Astrocyte of the cerebellum (primary cell): Measurements from ENCODE around the gene TMEM50A.
"Not testable (repeated sequence)": the region's sequence is repeated elsewhere in the genome, so short reads cannot be mapped to it uniquely, and the experiment has no call there.

ENCODE experiments used
- DNase-seq: peaks from one replicate; pipeline ENCODE4 v3.0.0-alpha.2; 2011; ENCODE audit warnings: low read depth
- H3K4me3 ChIP-seq: 2 replicates; pipeline ENCODE4 v1.5.1; 2011; ENCODE audit warnings: mild to moderate bottlenecking, low read depth, low read length, moderate library complexity
- in situ Hi-C: cut with HindIII; loops from 2 replicates; pipeline ENCODE4 v1.10.0; 2017; ENCODE audit warnings: low sequenced_read_pairs
- TF ChIP-seq, protein P1 (sequence below): IDR thresholded peaks from 2 replicates; pipeline ENCODE4 v1.5.1; 2012; ENCODE audit warnings: low read length, low read depth, moderate library complexity, mild to moderate bottlenecking; ENCODE audit errors: missing control alignments

TMEM50A gene

DNA sequence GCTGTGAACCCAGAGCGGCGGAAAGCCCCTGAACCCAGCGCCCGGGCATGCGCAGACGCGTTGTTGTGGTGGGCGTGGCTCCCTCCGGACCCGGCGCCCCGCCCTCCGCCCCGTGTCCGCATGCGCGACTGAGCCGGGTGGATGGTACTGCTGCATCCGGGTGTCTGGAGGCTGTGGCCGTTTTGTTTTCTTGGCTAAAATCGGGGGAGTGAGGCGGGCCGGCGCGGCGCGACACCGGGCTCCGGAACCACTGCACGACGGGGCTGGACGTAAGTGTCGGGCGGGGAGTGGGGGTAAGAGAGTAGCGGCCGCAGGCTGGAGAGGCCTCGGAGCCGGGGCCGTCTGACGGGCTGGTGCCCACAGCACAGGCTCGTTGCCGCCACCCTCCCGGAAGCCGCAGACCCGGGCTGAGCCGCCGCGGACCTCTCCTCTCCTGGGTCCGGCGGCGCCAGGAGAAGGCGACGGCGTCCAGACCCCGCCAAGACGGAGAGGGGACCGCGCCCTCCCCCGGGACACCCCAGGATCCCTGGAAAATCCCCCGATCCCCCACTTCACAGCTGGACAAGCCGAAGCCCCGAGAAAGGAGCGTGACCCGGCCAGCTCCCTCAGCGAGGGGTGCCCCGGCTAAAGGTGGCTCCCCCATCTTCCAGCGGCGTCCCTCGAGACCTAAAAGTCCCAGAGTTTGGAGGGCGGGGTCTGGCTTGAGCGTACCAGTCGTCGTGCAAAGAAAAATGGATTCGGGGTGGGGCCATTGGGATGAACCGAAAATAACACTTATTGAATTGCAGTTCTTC lies at the start of gene TMEM50A:
TSS of gene TMEM50A (plus strand) at position 147 of the 794 bp plus-strand sequence. CDS start 2,153 bp downstream, outside the sequence.
- TF ChIP-seq, protein P1, sequence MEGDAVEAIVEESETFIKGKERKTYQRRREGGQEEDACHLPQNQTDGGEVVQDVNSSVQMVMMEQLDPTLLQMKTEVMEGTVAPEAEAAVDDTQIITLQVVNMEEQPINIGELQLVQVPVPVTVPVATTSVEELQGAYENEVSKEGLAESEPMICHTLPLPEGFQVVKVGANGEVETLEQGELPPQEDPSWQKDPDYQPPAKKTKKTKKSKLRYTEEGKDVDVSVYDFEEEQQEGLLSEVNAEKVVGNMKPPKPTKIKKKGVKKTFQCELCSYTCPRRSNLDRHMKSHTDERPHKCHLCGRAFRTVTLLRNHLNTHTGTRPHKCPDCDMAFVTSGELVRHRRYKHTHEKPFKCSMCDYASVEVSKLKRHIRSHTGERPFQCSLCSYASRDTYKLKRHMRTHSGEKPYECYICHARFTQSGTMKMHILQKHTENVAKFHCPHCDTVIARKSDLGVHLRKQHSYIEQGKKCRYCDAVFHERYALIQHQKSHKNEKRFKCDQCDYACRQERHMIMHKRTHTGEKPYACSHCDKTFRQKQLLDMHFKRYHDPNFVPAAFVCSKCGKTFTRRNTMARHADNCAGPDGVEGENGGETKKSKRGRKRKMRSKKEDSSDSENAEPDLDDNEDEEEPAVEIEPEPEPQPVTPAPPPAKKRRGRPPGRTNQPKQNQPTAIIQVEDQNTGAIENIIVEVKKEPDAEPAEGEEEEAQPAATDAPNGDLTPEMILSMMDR, result no peak
- peak within 1 kb of the TSS; percentile 100 for H3K4me3 ChIP-seq
- in situ Hi-C loops, result no loop called here
- peak; percentile 50 for DNase-seq

DNA sequence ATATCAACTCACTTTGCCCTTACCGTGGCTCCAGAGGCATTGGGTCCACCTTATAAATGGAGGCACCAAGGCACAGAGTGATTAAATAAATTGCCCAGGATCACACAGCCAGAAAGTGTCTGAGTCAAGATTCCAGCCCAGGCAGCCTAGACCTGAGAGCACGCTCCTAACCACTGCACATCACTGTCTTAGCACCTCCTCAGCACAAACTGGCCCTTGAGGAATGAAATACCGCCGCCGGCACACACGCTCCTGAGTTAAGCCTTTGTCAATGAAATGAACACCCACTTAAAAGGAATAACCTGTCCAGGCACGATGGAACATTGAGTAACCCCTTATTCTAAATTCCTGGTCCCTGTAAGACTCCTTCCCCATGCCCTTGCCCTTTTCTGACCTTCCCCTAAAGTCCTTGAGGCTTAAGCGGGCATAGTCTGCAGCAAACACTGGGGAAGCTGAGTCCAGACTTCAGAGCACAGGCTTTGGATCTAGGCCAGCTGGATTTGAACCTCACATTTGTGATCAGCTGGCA lies 49.5 kb upstream of the TMEM50A start:
- DNase-seq, in situ Hi-C loops: not testable (repeated sequence)

DNA sequence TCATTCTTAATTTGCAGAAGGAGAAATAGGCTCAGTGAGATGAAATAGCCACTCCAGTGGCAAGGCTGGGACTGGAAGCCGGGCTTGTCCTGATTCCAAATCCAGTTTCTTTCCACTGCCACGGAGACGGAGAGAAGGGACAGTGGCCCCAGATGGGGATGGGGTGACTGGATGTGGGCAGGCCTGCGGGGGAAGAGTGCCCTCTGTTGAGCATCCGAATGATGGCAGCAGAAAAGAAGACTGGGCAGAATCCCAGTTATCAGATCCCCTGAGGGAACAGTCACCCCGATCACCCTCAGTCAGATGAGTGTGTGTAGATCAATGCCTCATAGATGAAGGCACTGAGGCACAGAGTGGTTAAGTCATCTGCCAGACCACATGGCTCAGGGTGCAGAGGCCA lies 48.1 kb upstream of the TMEM50A start:
- TF ChIP-seq, protein P1, result peak; percentile 18
- in situ Hi-C loops, H3K4me3 ChIP-seq, DNase-seq: not testable (repeated sequence)

More for the DNA sequence above, 49.5 kb upstream of the TMEM50A start:
- H3K4me3 ChIP-seq, result not testable (repeated sequence)

GRCh38 chr1:25293426-25293825 lies 44.7 kb upstream of the TMEM50A start:
- DNase-seq, in situ Hi-C loops, H3K4me3 ChIP-seq: not testable (repeated sequence)

DNA sequence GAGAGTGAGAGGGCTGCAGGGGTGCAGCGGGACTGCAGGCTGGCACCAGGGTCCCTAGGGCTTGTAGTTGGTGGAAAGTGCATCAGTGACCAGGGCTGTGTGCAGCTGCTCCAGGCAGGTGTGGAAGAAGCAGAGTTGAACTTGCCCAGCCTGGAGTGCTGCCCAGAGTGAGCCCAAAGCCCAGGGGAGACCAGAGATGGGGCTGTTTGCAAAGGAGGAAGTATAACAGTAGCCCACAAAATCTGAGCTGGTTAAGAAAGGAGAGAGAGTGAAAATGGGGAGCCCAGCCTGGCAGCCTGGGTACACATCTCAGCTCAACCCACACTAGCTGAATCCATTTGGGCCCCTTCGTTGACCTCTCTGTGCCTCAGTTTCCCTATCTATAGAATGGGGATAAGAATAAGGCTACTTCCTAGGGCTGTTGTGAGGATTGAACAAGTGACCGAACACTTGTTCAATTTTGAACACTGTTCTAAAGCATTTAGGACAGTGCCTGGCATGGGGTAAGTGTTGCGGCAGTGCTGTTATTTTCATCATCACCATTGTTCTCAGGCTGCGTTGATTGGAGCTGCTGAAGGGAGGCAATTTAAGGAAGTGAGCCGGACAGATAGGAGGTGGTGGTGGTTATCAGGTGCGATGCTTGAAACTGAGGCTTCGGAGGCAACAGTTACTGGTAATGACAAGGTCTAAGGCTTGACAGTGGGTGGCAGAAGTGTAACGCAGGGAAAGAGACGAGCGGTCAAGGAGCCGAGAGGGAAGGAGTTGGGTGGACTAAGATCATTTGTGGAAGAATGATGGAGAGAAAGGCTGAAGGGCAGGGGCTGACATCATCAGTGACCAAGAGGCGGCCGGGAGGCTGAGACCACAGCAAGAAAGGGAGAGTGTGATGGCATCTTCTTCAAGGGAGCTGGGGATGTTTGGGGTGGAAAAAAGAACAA lies 43.0 kb upstream of the TMEM50A start:
- H3K4me3 ChIP-seq, DNase-seq, in situ Hi-C loops: not testable (repeated sequence)

DNA sequence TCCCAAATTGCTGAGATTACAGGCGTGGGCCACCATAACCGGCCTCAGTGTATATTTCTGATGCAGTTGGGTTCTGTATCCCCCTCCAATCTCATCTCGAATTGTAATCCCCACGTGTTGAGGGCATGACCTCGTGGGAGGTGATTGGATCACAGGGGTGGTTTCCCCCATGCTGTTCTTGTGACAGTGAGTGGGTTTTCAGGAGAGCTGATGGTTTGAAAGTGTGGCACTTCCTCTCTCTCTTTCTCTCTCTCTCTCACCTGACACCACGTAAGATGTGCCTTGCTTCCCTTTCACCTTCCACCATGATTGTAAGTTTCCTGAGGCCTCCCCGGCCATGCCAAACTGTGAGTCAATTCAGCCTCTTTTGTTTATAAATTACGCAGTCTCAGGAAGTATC lies 41.6 kb upstream of the TMEM50A start:
- in situ Hi-C loops, DNase-seq, H3K4me3 ChIP-seq: not testable (repeated sequence)

DNA sequence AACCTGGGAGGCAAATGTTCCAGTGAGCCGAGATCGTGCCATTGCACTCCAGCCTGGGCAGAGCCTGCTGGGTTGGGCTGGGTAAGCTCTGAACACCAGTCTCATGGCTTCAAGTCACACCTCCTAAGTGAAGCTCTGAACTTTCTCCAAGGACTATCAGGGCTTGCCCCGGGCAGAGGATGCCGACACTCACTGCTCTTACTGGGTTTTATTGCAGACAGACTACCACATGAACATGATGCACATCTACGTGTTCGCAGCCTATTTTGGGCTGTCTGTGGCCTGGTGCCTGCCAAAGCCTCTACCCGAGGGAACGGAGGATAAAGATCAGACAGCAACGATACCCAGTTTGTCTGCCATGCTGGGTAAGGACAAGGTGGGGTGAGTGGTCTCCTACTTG lies 37.4 kb upstream of the TMEM50A start:
- in situ Hi-C loops, DNase-seq, H3K4me3 ChIP-seq: not testable (repeated sequence)

GRCh38 chr1:25302330-25302729 lies 35.8 kb upstream of the TMEM50A start:
- DNase-seq, H3K4me3 ChIP-seq, in situ Hi-C loops: not testable (repeated sequence)

GRCh38 chr1:25304936-25305335 lies 33.2 kb upstream of the TMEM50A start:
- in situ Hi-C loops, H3K4me3 ChIP-seq, DNase-seq: not testable (repeated sequence)

DNA sequence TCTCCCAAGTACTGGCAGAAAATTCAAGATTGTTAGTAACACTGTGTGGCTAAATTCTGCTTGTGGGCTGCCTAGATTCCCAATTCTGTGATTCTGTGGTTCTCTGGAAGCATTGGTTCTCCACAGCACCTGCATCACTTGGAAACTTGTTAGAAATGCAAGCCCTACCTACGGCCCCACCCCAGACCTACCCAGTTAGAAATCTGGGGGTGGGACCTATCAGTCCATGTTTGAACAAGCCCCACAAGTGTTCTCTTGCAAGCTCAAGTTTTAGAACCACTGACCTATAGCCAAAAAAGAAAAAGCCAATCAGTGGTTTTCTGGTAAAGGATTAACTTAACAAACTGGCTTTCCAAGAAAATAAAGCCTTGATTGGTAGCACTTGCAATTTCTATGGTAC lies 30.0 kb upstream of the TMEM50A start:
- in situ Hi-C loops, DNase-seq: not testable (repeated sequence)

DNA sequence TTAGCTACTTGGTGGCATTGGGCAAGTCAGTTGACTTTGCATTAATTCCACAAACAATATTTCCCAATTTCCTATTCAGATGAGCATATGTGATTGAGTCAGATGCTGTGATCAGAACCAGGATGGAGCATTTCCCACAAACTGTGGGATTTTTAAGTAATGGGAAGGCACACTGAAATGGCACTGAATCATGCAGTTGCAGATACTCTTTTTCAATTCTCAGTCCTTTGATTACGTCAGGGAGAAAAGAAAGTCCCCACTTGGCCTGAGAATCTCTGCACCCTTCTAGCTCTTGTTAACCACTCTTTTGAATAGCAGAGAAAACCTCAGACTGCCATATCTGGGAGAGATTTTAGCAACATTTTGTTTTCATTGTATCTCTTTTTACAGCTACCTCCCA lies 29.0 kb upstream of the TMEM50A start:
- in situ Hi-C loops, H3K4me3 ChIP-seq, DNase-seq: not testable (repeated sequence)

More for the DNA sequence above, 30.0 kb upstream of the TMEM50A start:
- not testable (repeated sequence) for H3K4me3 ChIP-seq

DNA sequence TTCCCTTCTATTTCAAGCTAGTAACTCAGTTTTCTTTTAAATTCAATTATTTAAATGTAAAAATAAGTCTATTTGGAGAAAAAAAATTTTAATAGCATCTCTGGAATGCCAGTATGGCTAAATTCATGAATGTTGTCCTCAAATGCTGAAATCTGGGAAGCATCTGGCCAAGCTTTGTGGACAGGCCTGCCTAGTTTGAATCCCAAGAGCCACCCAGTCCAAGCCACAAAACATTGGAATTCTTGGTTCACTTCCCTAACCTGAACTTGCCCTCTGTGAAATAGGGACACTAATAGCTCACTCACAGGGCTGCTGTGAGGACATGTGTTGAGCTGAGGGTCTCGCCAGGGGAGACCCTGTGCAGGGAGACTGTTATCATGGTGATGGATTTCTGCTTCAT lies 28.6 kb upstream of the TMEM50A start:
- DNase-seq, result not testable (repeated sequence)

DNA sequence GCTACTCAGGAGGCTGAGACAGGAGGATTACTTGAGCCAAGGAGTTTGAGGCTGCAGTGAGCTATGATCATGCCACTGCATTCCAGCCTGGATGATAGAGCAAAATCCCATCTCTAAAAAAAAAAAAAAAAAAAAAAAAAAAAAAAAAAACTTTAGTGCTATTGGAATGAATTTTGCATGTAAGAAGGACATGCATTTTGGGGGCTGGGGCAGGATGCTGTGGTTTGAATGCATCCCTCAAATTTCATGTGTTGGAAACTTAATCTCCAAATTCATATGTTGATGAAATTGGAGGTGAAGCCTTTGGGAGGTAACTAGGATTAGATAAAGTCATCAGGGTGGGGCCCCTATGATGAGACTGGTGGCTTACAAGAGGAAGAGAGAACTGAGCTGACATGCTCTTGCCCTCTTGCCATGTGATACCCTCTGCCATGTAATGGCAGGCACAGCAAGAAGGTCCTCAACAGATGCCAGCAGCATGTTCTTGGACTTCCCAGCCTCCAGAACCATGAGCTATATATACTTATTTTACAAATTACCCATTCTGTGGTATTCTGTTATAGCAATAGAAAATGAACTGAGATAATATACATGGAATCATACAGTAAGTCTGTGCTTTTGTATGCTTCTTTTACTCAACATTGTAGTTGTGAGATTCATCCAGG lies 25.2 kb upstream of the TMEM50A start:
- DNase-seq, H3K4me3 ChIP-seq, in situ Hi-C loops: not testable (repeated sequence)

More for the DNA sequence above, 28.6 kb upstream of the TMEM50A start:
- in situ Hi-C loops, H3K4me3 ChIP-seq: not testable (repeated sequence)

DNA sequence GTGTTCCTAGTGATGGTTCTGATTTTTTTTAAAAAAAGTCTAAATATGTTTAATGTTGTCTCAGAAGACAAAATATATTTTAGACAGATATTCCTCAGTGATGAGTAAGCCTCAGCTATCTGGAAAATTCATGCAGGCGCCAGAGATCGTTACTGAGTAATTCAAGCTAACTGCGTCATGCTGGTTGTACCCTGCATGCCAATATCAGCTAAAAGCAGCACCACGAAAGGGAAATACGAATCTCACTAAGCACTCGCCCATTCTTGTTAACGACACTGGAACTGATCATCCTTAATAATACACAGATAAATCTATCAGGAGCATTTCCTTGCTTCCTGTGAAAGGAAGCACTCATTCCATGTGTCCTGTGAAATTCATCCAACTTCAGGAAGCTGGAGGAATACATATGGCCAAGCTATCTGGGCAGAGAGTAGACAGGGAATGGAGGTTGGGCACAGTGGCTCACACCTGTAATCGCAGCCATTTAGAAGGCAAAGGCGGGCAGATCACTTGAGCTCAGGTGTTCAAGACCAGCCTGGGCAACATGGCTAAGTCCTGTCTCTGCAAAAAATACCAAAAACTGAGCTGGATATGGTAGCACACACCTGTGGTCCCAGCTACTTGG lies 17.7 kb upstream of the TMEM50A start:
- peak; percentile 84 for DNase-seq
- in situ Hi-C loops, H3K4me3 ChIP-seq: not testable (repeated sequence)
